IMR-90 (cell line): ENCODE results near the gene FOXP1. TPM values are rescaled to one million over a fixed set of nuclear protein-coding genes. Genes with fewer than 3 reads are reported as not detected.

Source experiments
- ATAC-seq: fragments of 200-7000 bp; cut with Tn5 transposase; 2 replicates; pipeline ENCODE4 v1.9.1; 2020; ENCODE audit warnings: low read depth, mild to moderate bottlenecking, moderate library complexity
- BruUV-seq: library from RNA; stranded (reverse); fragments of 400-500 nt; replicated peaks from 2 replicates; lab custom pipeline; 2021; lab: Mats Ljungman, UMichigan
- CTCF ChIA-PET: fragments of 300-600 bp; formaldehyde crosslinking; extraction: SDS; loops from one replicate; lab custom pipeline; 2021; ENCODE audit warnings: antibody characterized with exemption; lab: Yijun Ruan, JAX
- POLR2A ChIA-PET: fragments of 300-600 bp; sonication (Branson Sonifier 250); formaldehyde crosslinking; loops from one replicate; lab custom pipeline; 2022; ENCODE audit warnings: antibody characterized with exemption; ENCODE audit not compliant: unreplicated experiment; lab: Charles Lee
- DNase-seq: peaks from one replicate; pipeline ENCODE4 v3.0.0; 2013
- H2AFZ ChIP-seq: replicated peaks from 2 replicates; pipeline ENCODE3; 2013; ENCODE audit warnings: low read length, mild to moderate bottlenecking; ENCODE audit not compliant: poor library complexity
- H2AK5ac ChIP-seq: 2 replicates; pipeline ENCODE4 v1.6.1; 2013; ENCODE audit warnings: low read depth, low read length, inconsistent platforms
- H2AK9ac ChIP-seq: replicated peaks from 2 replicates; pipeline ENCODE3; 2013; ENCODE audit warnings: mild to moderate bottlenecking, low read depth, low read length, moderate library complexity; ENCODE audit not compliant: poor library complexity
- H2BK120ac ChIP-seq: 2 replicates; pipeline ENCODE4 v1.6.1; 2013; ENCODE audit warnings: low read depth, low read length, inconsistent platforms
- H2BK15ac ChIP-seq: 3 replicates; pipeline ENCODE4 v1.6.1; 2013; ENCODE audit warnings: low read depth, low read length, inconsistent platforms
- H2BK20ac ChIP-seq: 2 replicates; pipeline ENCODE4 v1.6.1; 2013; ENCODE audit warnings: low read depth, mild to moderate bottlenecking, inconsistent platforms, low read length, moderate library complexity
- H2BK5ac ChIP-seq: 2 replicates; pipeline ENCODE4 v1.6.1; 2013; ENCODE audit warnings: mild to moderate bottlenecking, low read depth, low read length, inconsistent platforms; ENCODE audit not compliant: poor library complexity, severe bottlenecking
- H3K14ac ChIP-seq: replicated peaks from 2 replicates; pipeline ENCODE4 v1.6.1; 2013; ENCODE audit warnings: low read depth, low read length, inconsistent platforms
- H3K18ac ChIP-seq: 2 replicates; pipeline ENCODE4 v1.6.1; 2013; ENCODE audit warnings: low read depth, low read length, control low read depth
- H3K23ac ChIP-seq: 2 replicates; pipeline ENCODE4 v1.6.1; 2013; ENCODE audit warnings: low read depth, low read length, inconsistent platforms
- H3K27ac ChIP-seq: 2 replicates; pipeline ENCODE4 v1.5.1; 2013; ENCODE audit warnings: mild to moderate bottlenecking, control low read depth, low read length; ENCODE audit not compliant: insufficient read depth
- H3K27me3 ChIP-seq: 2 replicates; pipeline ENCODE4 v1.6.1; 2013; ENCODE audit warnings: low read length; ENCODE audit not compliant: control insufficient read depth, insufficient read depth
- H3K36me3 ChIP-seq: 2 replicates; pipeline ENCODE4 v1.6.1; 2013; ENCODE audit warnings: low read length, mixed read lengths; ENCODE audit not compliant: control insufficient read depth, insufficient read depth
- H3K4ac ChIP-seq: 2 replicates; pipeline ENCODE4 v1.6.1; 2013; ENCODE audit warnings: low read depth, low read length, inconsistent platforms
- H3K4me1 ChIP-seq: 2 replicates; pipeline ENCODE4 v1.6.1; 2013; ENCODE audit warnings: low read length, mixed read lengths; ENCODE audit not compliant: control insufficient read depth, insufficient read depth
- H3K4me2 ChIP-seq: 2 replicates; pipeline ENCODE4 v1.6.1; 2013; ENCODE audit warnings: low read depth, mild to moderate bottlenecking, control low read depth, low read length, moderate library complexity
- H3K4me3 ChIP-seq: 2 replicates; pipeline ENCODE4 v1.5.1; 2013; ENCODE audit warnings: low read depth, mild to moderate bottlenecking, control low read depth, low read length, moderate library complexity; ENCODE audit not compliant: insufficient read depth
- H3K56ac ChIP-seq: 2 replicates; pipeline ENCODE4 v1.6.1; 2013; ENCODE audit warnings: low read length, inconsistent platforms; ENCODE audit not compliant: insufficient read depth; ENCODE audit errors: extremely low read depth
- H3K79me1 ChIP-seq, 2 experiments: 2 replicates each; pipeline ENCODE4 v1.6.1; 2013; ENCODE audit warnings: low read length in 2 of 2, inconsistent platforms in 1 of 2, low read depth in 1 of 2
- H3K9ac ChIP-seq: 2 replicates; pipeline ENCODE4 v1.6.1; 2013; ENCODE audit warnings: low read depth, low read length, control low read depth
- H3K9me1 ChIP-seq: 2 replicates; pipeline ENCODE4 v1.6.1; 2013; ENCODE audit warnings: low read length, inconsistent platforms; ENCODE audit not compliant: insufficient read depth
- H3K9me3 ChIP-seq: 2 replicates; pipeline ENCODE4 v1.6.1; 2013; ENCODE audit warnings: low read length; ENCODE audit not compliant: control insufficient read depth, insufficient read depth
- H4K20me1 ChIP-seq: 2 replicates; pipeline ENCODE4 v1.6.1; 2013; ENCODE audit warnings: low read length, inconsistent platforms; ENCODE audit not compliant: insufficient read depth
- H4K5ac ChIP-seq: 2 replicates; pipeline ENCODE4 v1.6.1; 2013; ENCODE audit warnings: mild to moderate bottlenecking, low read depth, low read length, control low read depth
- H4K8ac ChIP-seq, 2 experiments: 2 replicates each; pipeline ENCODE4 v1.6.1; 2013; ENCODE audit warnings: low read depth in 2 of 2, low read length in 2 of 2, control low read depth in 1 of 2, inconsistent platforms in 1 of 2
- H4K91ac ChIP-seq: 2 replicates; pipeline ENCODE4 v1.6.1; 2013; ENCODE audit warnings: low read depth, low read length, inconsistent platforms; ENCODE audit not compliant: insufficient read depth
- CHD1 ChIP-seq: IDR thresholded peaks from 2 replicates; pipeline ENCODE4 v1.6.1; 2012; ENCODE audit warnings: low read depth, low read length, improper control_type of control experiment
- ELK1 ChIP-seq: fragments of 150-350 bp; IDR thresholded peaks from 2 replicates; pipeline ENCODE4 v1.6.1; 2016; ENCODE audit warnings: low read depth, mild to moderate bottlenecking, low read length, moderate library complexity, borderline replicate concordance
- MAFK ChIP-seq: IDR thresholded peaks from 2 replicates; pipeline ENCODE4 v1.6.1; 2012; ENCODE audit warnings: low read depth, low read length, improper control_type of control experiment
- NFE2L2 ChIP-seq: fragments of 150-350 bp; IDR thresholded peaks from 2 replicates; pipeline ENCODE4 v1.6.1; 2016; ENCODE audit warnings: low read depth, mild to moderate bottlenecking, low read length
- RFX5 ChIP-seq: IDR thresholded peaks from 2 replicates; pipeline ENCODE4 v1.8.0; 2012; ENCODE audit warnings: low read depth, mild to moderate bottlenecking, low read length, moderate library complexity
- SMC3 ChIP-seq: fragments of 150-350 bp; IDR thresholded peaks from 2 replicates; pipeline ENCODE4 v1.6.1; 2016; ENCODE audit warnings: low read depth, mild to moderate bottlenecking, antibody characterized with exemption, low read length, moderate library complexity
- USF2 ChIP-seq: fragments of 150-350 bp; IDR thresholded peaks from 2 replicates; pipeline ENCODE4 v1.6.1; 2017; ENCODE audit warnings: mild to moderate bottlenecking, antibody characterized with exemption, low read length, low read depth
- WGBS, 2 experiments: methylation state at CpG; one replicate each; pipeline versions ENCODE4 v1.1.5 to v1.1.7; 2013; ENCODE audit warnings: missing lambda C conversion rate in 2 of 2; ENCODE audit not compliant: insufficient read length in 1 of 2; ENCODE audit errors: extremely low coverage in 2 of 2; 5-methylcytosine and 5-hydroxymethylcytosine counted together
- dilution Hi-C: fragments of 300-500 bp; cut with HindIII; formaldehyde crosslinking; loops from one replicate; pipeline ENCODE4 v1.14.3; 2018; ENCODE audit warnings: low sequenced_read_pairs; ENCODE audit not compliant: unreplicated experiment
- in situ Hi-C: fragments of 300-500 bp; cut with MboI; formaldehyde crosslinking; loops from 3 replicates; pipeline ENCODE4 v1.14.3; 2019; ENCODE audit warnings: low sequenced_read_pairs, inconsistent platforms, mixed read lengths
- intact Hi-C: fragments of 100-400 bp; cut with micrococcal nuclease; formaldehyde crosslinking; loops from 2 replicates; pipeline ENCODE4 v1.10.0; 2022
- polyA plus RNA-seq, 3 experiments: library from polyadenylated mRNA; depleted of rRNA; stranded (reverse); fragments of >200 nt; gene quantifications; 2 replicates each; pipeline ENCODE4 v1.2.3, GENCODE V29; 2012; ENCODE audit warnings: low replicate concordance in 1 of 3
- total RNA-seq: library from RNA; depleted of rRNA; stranded (reverse); fragments of >200 nt; gene quantifications from 2 replicates; pipeline ENCODE4 v1.2.3, GENCODE V29; 2012

Gene FOXP1
- total and polyA plus RNA-seq, 2 of the 4 experiments (the other 2 are of a cell fraction): 37.0 to 132 TPM

- TF ChIP-seq MAFK: no peak
- TF ChIP-seq CHD1: no peak
Observed at GRCh38 chr3:71135373-71136088, 448.0 kb downstream of the FOXP1 start (continued).

GRCh38 chr3:71134521-71134920 is 449.0 kb downstream of the FOXP1 start:
- no peaks in the 10 kb centered on the region for H4K20me1 ChIP-seq
- H3K4ac ChIP-seq: no peak overlapping the region
- POLR2A ChIA-PET: no interaction called here
- no peak overlapping the region for H3K23ac ChIP-seq
- no peak overlapping the region for H4K91ac ChIP-seq
- DNase-seq: no peak
- H3K9me1 ChIP-seq: no peaks in the 10 kb centered on the region
- no peak overlapping the region for H4K8ac ChIP-seq
- intact Hi-C loops: loop anchor here (5.0 kb wide), 1 partner anchor 93 kb away; no protein-coding TSS in a partner anchor
- H2BK20ac ChIP-seq: no peak overlapping the region
- H3K9me3 ChIP-seq: no peaks in the 10 kb centered on the region
- CTCF ChIA-PET: interaction anchor here (0.6 kb wide), 1 partner anchor 154 kb away, joined by 4 read pairs; no protein-coding TSS in a partner anchor
- no peak overlapping the region for H3K27ac ChIP-seq
- H2BK5ac ChIP-seq: no peak overlapping the region
- H2BK120ac ChIP-seq: no peak overlapping the region
- no CpG with 5 or more reads among the region's 2 CpGs for WGBS, 2 experiments
- ATAC-seq: no peak
- H2BK15ac ChIP-seq: no peak overlapping the region
- no peak overlapping the region for H4K5ac ChIP-seq
- H3K14ac ChIP-seq: no peak overlapping the region
- H3K9ac ChIP-seq: no peak overlapping the region
- H3K56ac ChIP-seq: no peak overlapping the region
- in situ Hi-C loops: loop anchor here (10.0 kb wide), 2 partner anchors 170 to 450 kb away; partner anchors contain the start of gene FOXP1
- H2AK5ac ChIP-seq: no peak overlapping the region
- TF ChIP-seq NFE2L2 (no peak), USF2 (no peak), ELK1 (no peak), RFX5 (no peak), SMC3 (no peak)
- H3K36me3 ChIP-seq: no peaks in the 10 kb centered on the region
- H3K4me2 ChIP-seq: no peak overlapping the region
- no peak overlapping the region for H3K18ac ChIP-seq
- peaks cover 0 to 17% of the 10 kb centered on the region in 2 experiments; a peak in 2 of 4 replicates for H3K79me1 ChIP-seq
- BruUV-seq: no TSS peak
- dilution Hi-C loops: no loop called here
- no peak overlapping the region for H2AK9ac ChIP-seq
- H3K4me1 ChIP-seq: peaks cover 8% of the 10 kb centered on the region
- no peak overlapping the region for H2AFZ ChIP-seq
- no peak overlapping the region for H3K4me3 ChIP-seq
- H3K27me3 ChIP-seq: no peaks in the 10 kb centered on the region
